ENCODE data around the gene TFEB.

Gene TFEB

DNA sequence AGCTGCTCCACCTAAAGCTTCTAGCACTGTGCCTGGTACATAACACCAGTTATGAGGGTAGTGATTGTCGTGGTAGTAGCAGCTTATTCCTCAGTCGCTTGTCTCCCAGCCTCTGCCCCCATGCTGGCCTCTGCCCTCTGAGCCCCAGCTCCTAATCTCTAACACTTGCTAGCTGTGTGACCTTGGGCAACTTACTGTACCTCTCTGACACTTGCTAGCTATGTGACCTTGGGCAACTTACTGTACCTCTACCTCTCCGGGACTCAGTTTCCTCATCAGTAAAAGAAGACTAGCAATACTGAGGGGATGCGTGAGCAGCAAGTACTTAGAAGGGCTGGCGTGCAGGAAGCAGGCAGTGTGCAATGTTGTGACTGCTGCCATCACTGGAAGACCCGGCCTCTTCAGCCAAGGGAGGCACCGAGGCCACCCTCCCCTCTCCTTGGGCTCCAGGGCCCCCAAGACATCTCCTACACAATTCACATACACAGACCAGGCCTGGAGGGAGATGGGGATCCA lies 87.3 kb downstream of the TFEB start:
- no peak for DNase-seq

DNA sequence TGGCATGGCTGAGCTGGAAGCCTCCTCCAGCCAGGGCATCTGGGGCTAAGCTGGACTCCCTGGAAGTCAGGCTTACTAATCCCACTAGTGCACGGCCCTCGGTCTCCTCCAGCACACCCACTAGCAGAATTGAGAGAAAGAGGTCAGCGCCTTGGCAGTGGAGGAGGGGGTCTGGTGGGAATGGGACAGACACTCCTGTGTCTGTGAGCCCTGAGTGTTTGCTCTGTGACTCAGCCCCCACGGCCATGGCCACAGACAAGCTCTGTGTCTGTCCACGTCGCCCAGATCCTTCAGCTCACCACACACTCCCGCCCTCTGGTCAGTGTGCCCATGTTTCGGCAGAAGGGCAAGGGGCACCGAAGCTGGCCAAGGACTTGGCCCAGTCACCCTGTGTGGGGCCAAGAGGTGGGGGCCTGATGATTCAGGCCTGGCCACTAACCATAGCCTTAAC lies 88.3 kb downstream of the TFEB start:
- no peak for DNase-seq

DNA sequence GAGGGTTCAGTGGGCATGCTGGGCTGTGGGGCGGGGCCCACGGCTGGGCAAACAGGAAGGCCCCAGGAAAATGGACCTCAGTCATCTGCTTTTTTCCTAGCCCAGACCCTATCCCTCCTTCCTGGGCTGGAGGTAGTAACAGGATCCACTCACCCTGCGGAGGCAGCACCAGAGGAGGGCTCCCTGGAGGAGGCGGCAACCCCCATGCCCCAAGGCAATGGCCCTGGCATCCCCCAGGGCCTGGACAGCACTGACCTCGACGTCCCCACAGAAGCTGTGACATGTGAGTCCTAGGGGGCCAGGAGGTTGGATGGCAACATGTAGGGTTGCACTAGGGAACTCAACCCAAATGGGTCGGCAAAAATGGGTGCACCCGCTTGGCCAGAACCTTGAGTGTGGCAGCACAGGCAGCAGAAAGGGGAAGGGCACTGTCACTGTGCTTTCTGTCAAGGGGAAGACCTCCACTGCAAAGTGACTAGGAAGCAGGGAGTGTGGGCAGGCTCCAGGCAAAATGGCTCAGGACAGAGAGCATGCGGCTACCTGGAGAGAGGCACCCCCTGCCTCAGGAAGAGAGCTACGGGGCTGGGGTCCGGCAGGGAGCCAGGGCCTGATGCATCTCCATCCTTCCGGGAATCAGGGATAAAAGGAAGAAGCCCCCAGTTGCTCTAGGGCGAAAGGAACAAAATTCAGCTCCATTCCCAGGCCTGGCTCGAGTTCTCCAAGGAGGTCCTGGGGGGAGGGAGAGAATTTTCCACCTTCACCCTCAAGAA lies 89.2 kb downstream of the TFEB start:
- DNase-seq = no peak

DNA sequence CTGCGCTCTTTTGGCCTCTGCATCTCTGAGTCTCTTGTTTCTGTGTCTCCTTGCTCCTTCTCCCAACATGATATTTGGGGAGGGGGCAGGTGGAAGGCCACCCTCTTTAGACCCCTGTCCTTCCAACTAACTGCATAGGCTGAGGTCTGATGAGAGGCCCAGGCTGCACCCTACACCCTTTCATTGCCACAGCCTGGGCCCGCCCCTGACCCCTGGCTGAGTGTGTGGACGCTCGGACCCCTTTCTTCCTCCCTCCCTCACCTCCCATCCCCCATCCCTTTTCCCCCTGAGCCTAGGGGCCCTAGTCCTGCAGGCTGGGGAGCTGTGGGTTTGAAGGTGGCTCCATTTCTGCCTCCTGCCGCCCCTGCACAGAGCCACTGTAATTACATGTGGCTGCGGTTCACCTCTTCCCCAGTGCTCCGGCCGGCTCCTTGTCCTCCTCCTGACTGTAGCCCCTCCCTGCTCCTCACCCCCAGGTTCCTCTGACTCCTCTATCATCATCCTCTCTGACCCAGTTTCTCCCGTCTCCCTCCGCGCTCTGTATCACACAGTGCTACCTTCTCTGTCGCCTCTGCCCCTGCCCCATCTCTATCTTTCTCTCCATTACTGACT lies 90.3 kb downstream of the TFEB start:
- DNase-seq = no peak

DNA sequence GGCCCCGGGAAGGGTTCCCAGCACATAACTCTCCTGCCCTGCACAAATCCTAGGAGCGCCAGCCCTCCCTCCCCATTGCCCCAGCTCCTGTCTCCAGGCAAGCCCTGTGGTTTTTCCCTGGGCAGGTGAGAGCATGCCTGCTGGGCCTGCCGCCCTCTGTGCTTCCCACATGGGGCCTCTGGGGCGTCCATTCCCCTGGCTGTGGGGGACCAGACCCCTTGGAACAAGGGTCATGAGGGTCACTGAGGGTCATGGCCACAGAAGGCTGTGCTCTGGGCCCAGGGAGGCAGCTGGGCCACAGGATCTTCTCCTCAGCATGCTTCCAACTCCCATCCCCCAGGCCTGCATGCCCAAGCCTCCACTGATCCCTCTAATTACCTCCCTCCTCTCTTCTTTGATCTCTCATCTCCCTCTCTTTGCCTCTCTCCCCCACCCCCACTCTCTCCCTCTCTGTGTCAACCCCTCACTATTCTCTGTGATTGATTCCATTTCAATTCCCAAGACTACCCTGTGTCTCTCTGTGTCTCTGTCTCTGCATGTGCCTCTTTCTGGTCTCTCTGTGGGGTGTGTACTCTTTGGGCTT lies 91.0 kb downstream of the TFEB start:
- DNase-seq = no peak

DNA sequence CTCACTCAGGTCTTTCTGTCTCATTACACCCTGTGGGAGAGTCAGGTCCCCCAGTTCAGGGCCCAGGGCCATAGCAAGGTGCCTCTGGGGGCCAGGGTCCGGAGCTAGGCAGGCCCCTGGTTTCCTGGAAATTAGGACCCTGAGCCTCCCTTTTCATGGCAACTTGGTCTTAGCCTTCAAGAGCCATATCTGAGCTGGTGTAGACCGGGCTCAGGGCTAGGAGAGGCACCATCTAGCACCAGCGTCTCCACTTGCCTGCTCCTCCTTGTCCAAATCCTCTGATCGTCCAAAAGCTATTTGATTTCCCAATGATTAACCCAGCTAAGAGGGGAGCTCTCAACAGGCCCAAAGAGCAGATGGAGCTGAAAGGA lies 91.5 kb downstream of the TFEB start:
- DNase-seq = no peak

DNA sequence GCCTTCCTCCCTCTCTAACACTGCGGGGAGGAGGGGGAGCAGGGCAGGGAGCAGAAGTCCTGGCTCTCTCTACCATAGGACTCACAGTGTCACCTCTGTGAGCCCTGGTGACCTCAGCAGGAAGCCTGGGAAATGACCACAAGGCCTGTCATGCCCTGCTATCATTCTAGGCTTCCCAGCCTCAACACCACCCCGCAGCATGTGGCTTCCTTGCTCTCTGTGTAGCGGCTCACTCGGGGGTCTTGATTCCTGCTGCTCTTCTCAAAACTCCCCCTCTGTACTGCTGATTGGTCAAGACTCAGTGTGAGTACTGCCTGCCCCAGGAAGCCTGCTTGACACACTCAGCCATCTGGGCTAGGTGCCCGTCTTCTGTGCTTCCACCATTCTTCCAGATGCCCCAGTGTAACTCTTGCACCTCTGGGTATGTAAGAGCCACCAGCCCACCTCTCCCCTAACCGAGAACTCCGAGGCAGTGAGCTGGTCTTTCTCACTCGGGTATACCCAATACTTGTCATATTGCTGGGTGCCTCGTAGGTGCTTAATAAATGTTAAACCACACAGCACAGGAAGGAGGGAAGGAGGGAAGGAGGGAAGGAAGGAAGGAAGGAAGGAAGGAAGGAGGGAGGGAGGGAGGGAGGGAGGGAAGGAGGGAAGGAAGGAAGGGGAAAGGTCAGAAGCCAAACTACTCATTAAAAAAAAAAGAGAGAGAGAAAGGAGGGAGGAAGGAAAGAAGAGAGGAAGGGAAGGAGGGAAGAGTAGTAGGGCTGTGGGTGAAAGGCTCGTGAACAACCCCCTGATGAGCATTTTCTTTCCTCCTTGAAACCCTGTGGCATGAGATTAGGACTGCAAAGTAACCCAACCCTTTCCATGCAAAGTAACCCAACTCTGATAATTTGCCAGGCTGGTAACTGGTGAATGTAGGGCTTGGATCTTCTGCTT lies 92.2 kb downstream of the TFEB start:
- no peak for DNase-seq

DNA sequence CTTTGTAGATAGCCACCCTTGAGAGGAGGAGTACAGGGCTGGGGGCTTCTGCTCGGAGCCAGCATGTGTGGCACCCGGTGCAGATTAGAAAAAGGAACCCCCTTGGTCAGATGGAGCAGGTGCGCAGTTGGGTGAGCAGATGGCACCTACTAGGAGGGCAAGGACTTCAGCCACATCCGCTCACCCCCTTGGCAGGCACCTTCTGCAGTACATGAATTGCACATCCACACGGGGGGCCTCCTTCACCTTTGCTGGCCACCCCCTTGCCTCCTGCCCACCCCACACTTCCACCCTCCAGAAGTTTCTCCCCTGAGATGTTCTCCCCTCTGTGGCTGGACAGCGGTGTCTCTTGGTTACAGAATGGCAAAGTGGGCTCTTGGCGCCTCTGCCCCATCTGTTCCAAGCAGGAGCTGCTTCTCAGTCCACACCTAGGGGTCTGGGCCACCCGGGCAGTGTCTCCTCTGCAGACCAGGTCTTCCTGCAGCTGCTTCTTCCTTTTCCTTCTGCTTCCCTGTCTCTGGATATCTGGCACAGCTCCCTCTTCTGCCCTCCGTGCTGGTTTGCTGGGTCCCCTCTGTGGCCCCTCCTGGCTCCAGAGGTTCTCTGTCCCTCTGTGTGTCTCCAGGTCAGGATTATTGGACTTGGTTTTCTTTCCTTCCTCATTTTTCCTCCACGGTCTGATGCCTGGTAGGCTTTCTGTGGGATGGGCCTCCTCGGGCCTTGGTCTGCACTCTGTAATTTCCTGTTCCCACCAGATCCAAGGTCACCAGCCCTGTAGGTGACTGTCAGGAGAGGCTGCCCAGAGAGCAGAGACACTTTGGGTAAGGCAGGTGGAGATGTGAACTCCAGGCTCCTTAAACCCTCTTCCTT lies 93.1 kb downstream of the TFEB start:
- no peak for DNase-seq

DNA sequence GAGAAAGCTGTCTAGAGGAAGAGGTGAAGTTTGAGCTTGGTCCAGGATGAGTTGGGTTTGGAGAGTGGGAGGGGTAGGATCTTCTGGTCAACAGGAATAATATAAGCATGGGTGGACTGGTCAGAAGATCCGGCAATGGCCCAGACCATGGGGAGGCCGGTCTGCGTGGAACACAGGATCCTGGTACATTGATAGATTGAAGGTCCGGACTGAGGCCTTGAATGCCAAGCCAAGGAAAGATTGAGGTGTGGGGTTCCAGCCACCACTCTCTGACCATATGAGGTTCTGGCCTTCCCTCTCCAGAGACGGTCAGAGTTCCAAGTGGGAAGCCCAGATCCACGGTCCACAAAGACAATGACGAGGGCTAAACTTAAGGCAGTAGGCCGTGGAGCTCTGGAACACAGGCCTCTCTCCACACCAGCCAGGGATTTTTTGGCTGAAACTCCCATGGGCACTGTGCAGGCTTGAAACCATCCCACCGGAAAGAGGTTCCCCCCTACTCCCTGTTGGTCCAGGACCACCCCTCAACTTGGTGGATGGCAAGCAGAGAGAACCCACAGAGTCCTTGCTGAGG lies 94.0 kb downstream of the TFEB start:
- DNase-seq = no peak

DNA sequence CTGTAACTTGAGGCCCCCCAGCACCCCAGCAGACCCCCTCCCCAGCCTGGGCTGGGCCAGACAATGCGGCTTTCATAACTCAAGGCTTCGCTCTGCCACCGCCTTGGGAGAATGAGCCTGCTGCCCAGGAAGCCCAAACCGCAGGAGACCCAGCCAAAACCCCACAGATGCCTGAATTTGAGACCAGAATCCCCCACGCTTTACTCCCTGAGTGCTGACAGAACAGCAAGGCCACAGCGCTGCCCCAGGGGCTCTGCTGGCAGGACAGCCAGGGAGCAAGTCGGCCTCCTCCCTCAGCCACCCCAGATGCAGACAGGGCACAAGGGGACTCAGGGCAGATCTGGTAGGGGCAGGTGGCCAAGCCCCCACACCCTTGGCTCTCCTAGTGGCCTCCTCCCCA lies 95.0 kb downstream of the TFEB start:
- no peak for DNase-seq

DNA sequence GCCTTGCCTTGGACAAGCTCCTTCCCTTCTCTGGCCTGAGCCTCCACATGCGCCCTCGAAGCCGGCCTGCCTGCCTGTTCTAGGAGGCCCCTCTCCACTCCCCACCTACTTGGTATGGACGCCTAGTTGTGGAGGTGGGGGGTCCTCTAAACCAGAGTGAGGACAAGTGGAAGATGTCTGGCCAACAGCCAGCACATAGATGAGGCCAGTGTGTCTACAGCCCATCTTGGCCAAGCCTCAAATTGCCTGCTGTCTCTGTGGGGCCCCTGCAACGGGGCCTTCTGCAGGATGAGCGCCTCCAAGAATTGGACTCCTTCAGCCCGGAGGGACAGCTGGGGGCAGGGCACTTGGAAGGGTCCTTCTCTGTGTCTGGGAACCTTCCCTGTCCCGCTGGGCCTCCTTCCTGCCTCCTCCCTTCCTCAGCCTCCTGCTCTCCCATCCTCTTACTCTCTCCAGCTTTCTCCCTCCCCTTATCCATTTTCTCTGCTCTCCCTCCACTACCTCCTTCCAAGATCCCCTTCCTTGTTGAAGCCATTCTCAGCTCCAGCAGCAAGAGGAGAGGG lies 95.5 kb downstream of the TFEB start:
- no peak for DNase-seq

DNA sequence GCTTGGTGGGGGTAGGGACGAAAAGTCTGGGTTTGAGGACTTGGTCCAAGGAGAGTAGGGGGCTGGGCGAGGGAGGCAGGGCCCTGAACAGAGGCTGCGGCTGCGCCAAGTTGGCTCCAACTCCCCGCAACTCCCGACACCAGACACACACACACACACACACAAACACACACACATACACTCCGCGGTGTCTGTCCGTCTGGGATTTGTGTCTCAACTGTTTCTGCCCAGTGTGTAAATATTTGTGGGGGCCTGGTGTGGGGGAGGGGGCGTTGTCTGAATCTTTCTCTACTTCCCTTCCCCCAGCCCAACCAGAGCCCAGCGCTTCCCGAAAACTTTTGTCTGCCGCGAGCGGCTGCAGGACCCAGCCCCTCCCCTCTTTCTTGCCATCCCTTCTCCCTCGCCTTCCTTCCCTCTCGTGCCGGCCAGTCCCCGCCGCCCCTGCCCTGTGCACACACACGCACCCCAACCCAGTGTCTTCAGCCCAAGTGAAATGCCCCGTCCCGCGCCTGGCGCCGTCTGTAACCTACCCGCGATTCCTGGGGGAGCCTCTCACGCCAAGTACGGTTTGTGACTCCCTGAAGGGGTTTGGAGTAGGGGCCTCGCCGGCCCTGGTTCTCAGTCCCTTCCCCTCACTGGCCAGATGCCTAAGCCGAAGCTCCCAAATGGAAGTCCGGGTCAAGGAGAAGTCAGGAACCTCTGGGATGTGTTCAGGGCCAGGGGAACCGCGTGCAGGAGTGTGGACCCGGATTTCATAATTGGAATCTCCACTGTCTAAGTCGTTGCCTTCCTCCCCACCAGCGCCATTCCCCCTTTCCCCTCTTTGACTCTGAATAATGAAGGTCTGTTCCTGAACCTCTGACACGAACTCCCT lies 96.2 kb downstream of the TFEB start:
- no peak for DNase-seq

DNA sequence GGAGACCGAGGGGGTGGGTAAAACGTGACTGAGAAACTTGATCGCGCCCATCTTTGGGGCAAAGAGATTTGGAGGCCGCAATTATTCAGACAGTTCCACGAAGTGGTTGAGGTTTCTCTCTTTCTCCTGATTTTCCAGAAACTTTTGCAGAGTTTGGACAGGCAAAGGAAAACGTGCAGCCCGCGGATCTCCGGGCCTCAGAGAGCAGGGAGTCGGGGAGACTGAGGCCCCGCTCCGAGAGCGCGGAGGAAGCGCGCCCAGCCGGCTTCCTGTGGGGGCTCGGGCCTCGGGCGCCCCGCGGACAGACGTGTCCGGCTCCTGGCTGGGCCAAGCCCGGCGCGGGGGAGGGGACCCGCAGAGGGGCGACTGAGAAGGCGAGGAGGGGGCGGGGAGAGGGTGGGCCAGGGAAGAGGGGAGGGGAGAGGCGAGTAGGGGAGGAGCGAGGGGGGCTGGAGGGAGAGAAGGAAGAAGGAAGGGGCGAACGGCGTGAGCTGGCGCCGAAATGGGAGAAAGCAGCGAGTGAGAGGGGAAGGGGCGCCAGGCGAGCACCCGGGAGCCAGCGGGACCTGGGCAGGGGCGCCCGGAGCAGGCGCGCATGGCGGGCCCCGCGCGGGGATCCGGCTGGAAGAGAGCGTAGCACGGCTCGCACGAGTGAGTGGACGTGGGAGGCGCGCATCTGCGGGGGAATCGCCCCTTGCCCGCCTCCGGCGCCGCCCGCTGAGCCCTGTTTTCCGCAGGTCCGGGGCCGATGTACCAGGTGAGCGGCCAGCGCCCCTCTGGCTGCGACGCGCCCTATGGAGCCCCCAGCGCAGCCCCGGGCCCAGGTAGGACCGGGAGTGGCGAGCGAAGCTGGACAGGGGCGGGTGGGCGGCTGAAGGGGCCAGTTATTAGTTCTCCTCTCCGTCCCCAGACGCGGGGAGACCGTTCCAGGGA lies 97.1 kb downstream of the TFEB start, which contains the start of gene MDFI:
Gene MDFI, plus strand, starts transcription at position 467 of the 933 bp plus-strand sequence. Its CDS starts 282 bp downstream, at position 749.
- no peak for DNase-seq

DNA sequence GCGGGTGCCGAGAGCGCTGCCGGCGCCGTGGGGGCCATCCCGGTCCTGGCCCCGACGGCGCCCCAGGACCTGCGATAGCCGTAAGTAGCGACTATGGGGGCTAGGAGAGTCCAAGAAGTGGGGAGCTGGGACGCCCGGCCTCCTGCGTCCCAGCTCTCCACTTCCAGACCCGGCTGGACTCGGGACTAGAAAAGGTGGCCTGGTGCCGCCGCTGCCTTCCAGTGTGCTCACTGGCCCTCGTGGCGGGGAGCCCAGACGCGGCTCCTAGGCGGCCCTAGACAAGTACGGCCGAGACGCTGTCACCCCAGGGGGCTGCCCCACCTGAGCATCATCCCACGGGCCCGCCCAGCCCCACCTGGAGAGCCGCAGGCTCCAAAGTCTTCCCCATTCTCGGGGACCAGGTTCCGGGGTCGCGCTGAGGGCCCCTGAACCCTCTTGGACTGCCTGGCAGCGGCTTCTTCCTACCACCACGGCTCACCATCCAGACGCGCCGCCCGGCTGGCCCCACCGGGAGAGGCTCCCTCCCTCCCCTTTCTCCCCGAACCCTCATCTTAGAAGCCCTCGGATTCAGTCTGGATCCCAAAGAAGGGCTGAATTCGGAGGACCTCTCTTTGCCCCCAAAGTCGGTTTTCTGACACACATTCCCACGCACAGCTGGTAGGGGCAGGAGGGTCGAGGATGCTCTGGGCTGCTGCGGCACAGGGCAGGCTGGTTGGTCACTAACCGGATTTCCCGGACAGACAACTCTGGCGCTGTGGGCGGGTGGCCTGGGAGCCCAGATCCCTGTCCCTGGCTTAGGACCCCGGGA lies 98.0 kb downstream of the TFEB start:
- no peak for DNase-seq

DNA sequence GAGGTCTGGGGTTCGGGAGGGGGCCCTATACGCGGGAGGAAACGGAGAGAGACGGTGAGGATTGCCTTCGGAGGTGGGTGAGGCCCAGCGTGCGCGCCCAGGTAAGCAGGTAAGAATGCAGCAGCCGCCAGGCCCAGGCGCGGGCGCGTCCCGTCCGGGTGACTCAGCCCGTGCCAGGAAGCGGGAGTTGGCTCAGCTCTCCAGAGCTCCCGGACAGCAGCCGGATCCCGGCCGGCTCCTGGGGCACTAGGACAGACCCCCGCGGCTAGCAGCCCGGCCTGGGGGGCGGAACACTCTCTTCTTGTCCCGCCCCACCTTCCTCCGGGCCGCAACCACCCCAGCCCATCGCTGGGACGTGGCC lies 98.6 kb downstream of the TFEB start:
- no peak for DNase-seq

DNA sequence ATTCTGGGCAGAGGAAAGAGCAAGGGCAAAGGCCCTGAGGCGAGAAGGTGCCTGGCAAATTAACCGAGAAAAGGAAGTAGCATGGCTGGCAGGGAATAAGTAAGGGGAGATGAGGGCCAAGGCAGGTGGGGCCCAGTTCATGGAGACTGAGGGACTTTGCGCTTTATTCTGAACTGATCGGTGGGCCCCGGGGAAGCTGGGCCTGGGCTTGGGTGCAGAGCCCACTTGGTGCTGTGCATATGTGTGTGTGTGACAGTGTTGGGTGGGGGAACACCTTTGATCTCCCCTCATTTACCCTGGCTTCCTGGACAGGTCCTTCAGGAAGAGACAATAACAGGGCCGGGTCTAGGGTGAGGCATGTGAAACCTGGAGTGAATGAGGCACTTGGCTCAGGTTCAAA lies 100.0 kb downstream of the TFEB start:
- DNase-seq = no peak

DNA sequence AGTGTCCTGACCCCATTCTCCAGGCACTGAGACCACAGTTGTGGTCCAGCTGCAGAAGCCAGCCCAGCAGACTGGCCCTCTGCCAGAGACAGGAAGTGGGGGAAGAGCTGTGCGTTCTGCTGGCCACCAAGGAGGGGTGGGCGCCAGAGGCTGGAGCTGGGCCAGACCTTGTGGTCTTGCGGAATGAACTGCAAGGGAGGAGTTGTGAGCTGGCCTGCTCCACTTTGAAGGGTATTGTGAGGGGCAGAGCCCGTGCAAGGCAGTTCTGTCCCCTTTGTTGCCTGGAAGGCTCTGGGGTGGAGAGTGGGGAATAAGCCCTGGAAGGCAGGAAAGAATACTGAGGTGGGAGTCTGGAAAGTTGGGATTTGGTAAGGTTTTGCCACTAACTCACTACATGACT lies 100.8 kb downstream of the TFEB start:
- no peak for DNase-seq
